A172 (cell line): ENCODE results near the gene PALD1. TPM values are rescaled to one million over a fixed set of nuclear protein-coding genes. Genes with fewer than 3 reads are reported as not detected.

ENCODE experiments used
- DNase-seq: peaks from one replicate; pipeline ENCODE4 v3.0.0-alpha.2; 2015; ENCODE audit warnings: low spot score
- total RNA-seq: library from RNA; depleted of rRNA; stranded (reverse); fragments of >200 nt; shearing (Covaris generic); gene quantifications from 2 replicates; pipeline ENCODE4 v1.2.3, GENCODE V29; 2014; rRNA removed

Gene PALD1
- 4.0 and 5.8 TPM in 2 replicates for total RNA-seq

DNA sequence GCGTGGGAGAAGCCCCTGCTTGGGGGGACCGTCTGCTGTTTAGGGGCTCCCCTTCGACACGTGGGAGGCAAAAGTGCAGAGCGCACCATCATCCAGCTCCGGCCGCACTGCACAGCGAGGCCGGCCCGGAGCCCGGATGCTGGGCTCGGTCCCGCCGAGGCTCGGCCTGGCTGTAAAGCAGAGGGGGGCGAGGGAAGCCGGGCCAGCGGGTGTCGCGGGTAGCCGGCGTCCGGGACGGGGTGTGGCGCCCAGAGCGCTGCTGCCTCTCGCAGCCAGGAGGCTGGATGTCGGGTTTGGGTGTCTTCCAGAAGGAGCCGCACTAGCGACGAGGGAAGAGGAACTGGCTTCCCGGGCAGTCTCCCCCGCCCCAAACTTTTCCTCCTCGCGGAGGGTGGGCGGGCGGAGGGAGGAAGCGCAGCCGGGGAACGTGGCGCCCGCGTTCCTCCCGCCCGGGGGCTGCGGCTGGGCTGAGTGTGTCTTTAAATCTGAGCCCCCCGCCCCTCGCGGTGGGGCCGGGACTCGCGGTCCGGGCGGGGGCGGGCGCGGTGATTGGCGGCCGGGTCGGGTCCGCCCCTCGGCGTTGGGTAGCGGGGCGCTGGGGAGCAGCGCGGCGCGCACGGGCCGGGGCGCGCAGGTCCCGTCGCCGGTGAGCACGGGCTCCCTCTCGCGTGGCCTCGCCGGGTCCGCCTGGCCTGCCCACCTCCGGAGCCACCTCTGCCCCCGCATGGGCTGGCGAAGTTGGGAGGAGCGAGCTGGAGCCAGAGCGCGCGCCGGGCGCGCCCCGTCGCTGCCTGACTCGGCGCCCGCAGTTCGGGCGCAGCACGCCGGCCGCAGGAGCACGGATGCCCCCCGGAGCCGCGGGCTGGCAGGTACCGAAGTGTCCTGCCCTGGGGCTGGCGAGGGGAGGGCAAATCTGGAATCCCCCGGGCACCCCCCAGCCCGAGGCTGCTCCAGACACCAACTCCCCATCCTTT is at the start of gene PALD1:
PALD1 (plus strand) TSS at position 577 of the 974 bp plus-strand sequence. CDS start 47,185 bp downstream, outside the sequence.
- peak; percentile 51 for DNase-seq

DNA sequence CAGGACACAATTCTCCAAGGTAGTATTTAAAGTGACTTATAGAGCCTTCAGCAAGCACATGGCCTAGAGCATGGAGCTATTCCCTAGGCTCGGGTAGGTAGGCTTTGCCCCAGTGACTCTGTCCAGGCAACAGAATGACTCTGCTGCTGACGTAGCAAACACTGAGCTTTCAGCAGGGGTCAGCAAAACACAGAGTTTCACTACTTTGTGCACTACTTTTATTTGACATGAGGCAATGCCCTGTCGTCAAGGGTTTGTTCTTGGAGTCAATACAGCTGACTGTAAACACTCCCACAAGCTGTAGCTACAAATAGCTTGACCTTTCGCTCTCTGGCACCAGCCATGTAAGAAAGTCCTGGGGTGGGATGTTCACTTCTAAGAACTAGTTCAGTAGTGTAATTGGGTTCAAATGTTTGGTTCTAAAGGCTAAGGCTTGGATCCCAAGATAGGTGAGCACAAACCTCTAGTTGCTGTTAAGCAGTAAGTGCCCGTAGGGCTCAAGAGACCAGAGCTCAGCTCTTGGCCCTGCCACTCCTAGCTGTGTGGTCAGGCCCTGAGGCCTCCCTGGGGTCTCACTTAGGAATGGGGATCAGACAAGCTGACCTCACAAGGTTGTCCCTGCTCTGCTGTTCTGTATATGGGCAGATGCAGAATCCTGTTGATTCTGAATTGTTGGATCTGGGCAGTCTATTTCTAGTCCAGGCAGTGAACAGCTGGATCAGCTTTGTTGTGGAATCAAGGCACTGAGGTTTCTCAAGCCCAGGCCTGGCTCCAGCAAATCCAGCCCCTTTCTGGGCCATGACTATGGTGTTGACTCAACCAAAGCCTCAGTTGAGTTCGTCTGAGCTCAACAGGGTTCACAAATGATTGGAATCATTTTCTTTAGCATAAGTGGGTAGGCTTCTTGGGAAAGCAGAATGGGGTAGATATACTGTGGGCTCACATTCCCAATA is 47.8 kb upstream of the PALD1 start:
- DNase-seq, result no peak

DNA sequence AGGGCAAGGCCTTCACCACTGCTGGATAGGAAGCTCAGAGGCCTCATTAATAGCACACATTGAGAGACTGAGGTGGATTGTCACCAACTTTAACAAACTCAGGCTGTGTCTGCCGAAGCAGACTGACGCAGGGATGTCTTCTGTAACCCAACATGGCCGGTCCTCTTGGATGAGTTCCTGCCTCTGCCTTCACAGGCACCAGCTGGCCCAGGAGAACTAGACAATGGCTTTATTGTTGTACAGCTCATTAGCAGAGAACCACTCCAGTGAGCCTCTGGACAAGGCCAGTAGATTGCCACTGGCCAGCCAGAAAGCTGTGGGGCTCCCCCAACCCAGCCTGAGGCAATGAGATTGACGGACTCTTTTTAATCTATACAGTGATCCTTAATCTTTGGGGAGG is 46.5 kb upstream of the PALD1 start:
- peak; percentile 12 for DNase-seq

DNA sequence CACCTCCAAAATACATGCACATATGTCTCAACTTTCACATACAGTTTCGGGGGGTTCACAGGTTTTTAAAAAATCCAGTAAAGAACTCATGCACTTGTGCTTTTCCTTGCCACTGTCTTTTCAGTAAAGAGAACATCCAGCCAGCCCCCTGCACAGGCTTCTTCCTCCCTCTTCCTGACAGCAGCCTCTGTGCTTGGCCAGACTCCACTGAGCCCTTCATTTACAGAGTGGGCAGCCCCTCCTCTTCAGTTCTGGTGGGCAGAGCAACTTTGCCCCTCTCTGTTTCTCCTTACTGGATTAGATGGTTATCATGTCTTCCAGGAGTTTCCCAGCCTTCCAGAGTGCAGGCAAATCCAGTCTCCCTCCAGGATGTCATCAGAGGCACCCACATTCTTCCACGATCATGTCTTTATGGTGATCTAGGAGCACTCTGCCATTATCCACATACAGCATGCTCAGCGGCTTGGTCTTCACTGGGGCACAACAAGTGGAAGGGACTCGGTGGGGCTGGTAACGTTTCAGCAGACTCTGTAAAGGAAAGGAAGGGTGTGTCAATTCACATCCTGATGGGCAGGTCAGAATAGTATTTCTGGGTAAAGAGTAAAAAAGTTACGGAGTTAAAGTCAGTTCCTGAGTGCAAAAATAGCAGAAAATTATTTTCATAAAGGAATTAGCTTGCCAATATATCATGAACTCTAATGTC is 45.9 kb upstream of the PALD1 start:
- no peak for DNase-seq

DNA sequence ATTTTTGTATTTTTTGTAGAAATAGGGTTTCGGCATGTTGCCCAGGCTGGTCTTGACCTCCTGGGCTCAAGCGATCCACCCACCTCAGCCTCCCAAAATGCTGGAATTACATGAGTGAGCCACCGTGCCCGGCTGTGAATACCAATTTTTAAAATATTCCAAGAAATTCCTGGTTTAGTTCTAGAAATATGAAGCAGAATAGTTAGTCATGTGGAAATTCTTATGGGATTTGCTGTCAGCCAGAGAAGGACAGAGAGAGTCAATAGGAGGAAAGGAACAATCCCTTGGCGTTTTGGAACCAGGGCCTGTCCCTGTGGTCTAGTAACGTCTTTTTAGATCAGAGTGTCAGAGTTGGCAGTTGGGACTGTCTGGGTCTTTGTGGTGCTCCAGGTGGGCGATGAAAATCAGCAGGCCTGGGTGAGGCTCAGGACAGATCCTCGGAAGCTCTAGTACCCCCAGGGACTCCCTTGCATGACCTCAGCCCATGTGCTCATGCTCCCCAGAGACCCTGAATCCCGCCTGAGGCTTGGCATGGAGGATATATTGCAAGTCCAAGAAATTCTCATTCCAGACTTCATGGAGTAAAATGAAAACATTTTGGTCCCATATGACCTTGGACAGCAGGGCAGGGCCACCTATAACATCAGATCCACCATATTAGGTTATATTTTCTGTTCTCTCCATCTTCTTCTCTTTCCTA is 44.8 kb upstream of the PALD1 start:
- no peak for DNase-seq

DNA sequence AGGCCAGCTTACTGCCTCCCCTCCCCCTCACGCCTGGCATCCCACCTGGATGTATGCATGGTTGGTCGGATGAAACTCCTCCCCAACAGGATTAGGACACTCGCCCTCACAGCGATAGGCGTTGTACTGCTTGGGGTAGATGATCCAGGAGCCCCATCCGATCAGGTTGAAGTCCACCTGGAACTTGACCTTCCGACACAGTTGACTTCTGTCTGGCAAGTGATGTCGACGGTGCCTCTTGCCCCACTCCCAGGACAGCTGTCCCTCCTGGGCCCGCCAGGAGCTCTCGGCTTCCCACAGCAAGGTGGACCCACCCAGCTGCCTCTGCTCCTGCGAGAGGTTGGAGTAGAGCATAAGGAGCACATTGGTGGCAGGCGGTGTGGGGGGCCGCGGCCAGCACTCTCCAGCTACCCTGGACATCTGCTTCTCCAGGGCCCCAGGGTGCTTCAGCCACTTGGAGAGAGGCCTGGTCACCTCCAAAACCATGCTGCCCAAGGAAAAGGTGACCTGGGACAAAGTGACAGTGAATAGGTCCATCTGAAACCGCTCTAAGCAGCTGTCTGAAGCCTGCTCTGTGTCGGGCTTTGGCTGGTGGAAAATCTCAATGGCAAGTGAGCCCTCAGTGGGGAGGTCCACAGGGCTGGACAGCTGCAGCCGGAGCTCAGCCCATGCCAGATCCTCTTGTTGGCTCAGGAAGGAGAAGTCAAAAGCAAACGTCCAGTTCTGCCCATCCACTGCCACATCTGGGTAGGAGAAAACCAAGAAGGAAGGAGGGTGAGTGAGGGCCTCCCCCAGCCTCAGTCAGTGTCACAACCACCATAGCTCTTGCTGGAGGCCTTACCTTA is 43.1 kb upstream of the PALD1 start:
- no peak for DNase-seq

DNA sequence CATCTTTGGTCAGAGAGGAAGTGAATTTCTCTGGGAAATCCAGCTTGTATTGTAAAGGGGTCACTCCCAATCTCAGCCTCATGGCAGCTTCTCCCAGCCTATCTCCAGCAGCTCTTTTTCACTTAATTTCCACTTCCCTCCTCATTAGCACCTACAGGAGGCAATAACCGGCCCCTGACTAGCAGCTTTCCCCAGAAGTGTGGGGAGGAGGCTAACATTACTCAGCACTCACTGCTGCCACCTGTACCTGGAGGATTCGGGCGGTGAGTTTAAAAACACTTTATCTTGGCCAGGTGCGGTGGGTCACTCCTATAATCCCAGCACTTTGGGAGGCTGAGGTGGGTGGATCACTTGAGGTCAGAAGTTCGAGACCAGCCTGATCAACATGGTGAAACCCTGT is 40.8 kb upstream of the PALD1 start:
- no peak for DNase-seq

DNA sequence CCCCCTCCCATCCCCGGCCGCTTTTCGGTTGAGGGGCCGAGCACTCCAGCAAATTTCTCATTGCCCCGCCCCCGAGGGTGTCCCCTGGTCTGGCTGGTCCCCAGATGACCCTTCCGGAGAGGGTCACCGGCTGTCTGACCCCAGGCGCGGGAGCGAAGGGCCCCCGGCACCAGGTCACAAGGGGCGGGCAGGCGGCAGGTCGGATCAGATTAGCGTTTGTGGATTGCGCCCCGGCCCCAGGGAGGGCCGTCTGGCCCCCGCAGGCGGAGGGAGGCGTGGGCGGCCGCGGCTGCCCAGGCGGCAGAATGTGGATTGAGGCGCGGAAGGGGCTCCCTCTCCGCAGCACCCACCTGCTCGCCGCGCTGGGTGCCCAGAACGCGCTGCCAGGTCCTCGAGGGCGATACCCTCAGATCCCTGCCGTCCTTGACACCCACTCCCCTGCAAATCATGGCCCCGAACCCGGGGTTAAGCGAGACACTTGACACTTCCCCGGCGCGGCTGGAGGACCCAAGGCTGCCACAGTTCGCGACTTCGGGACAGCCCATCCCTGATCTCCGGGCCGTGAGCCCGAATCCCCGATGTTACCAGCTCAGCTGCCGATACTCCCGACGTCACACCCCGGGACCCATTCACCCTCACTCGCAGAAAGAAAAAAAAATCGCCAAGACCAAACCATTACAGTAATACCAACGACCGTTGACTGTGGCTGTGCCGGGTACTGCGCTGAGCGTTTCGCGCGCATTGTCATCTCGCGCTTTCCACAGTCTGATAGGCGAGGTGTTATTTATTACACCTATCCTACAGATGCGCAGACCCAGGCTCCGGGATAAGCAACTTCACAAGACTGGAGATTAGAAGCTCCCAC is 38.0 kb upstream of the PALD1 start:
- no peak for DNase-seq

DNA sequence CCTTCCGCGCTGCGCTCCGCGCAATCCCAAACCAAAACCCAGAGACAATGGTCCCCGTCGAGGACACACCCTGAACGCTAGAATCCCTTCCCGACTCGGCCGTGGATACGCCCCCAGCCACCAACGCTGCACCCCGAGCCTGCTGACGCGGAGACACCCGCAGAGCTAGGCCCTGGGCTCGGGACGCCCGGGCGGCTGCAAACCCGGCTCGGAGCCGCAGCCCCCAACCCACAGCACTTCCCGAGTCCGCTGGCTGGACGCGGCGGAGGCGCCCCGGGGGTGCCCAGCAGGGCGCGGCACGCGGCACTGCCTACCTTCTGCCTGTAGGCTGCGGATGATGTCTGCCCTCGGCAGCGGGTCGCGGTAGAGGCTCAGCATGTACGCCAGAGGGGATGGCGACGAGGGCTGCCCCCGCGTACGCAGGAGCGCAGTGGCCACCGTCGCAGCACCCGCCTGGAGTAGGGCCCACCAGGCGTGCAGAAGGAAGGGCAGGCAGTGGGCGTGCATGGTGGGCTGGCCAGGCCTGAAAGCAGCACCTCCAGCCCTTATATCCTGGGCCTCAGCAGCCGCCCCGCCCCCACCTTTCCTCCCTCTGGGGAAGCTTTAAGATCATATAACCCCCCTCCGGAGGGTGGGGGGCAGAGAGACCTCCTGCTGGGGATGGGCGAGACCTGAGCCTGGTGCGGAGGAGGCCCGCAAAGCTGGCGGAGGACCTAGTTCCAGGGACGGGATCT is 37.2 kb upstream of the PALD1 start, which contains the start of gene NODAL:
NODAL (minus strand) TSS at position 521 of the 734 bp plus-strand sequence; CDS start at position 507, 14 bp downstream.
- no peak for DNase-seq

DNA sequence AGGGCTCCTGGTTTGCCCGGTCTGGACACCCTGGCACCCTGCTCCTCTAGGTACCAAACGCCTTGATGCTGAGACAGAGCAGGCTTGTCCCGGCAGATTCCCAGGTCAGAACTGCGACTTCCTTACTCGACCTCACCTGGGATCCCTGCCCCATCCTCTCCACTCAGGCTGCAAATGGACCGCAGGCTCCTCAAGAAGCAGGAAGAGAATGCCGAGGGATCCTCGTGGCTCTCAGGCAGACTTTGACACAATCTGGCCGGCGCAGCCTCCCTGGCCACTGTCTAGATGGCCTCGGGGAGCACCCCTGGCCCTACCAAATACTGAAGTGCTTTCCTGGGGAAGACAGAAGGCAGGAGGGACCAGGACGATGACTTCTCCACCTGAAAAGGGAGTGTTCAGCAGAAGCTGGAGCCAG is 36.7 kb upstream of the PALD1 start:
- DNase-seq, result no peak

DNA sequence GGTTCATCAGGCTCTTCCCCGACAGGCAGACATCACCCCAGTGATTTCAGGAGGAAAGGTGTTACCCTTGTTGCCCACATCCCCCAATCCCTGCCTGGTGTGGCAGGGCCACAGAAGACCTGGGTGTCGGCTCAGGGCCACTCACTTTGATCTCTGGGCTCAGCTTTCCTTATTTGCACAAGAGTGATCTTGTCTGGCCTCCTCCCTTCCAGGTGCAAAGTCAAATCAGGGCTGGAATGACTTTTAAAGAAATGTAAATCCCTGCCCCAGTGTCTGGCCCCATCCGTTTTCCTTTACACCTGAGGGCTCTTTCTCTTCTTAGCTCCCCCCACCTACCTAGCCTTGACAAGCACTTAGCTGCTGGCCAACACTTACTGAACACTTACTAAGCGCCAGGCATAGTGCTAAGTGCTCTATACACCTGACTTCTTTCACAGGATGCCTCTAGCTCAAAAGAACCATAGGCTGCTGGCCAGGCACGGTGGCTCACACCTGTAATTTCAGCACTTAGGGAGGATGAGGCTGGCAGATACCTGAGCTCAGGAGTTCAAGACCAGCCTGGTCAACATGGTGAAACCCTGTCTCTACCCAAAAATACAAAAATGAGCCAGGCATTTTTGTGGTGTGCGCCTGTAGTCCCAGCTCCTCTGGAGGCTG is 36.1 kb upstream of the PALD1 start:
- DNase-seq, result no peak

DNA sequence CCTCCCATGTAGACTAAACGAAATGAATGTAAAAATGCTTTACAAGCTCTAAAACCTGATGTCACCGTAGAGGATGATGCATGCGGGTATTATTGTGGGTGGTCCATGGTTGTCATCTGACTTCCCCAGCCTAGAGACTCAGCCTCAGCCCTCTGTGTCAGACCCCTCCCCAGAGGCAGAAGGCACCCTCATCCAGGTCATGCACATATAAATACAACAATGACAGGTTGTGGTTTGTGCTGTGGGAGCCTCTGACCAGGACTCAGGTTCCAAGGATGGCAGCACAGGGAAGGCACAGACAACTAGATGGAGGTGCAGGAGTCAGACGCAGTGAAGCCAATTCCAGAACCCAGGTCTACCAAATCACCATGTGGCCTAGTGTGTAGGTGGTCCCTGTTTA is 33.8 kb upstream of the PALD1 start:
- no peak for DNase-seq

DNA sequence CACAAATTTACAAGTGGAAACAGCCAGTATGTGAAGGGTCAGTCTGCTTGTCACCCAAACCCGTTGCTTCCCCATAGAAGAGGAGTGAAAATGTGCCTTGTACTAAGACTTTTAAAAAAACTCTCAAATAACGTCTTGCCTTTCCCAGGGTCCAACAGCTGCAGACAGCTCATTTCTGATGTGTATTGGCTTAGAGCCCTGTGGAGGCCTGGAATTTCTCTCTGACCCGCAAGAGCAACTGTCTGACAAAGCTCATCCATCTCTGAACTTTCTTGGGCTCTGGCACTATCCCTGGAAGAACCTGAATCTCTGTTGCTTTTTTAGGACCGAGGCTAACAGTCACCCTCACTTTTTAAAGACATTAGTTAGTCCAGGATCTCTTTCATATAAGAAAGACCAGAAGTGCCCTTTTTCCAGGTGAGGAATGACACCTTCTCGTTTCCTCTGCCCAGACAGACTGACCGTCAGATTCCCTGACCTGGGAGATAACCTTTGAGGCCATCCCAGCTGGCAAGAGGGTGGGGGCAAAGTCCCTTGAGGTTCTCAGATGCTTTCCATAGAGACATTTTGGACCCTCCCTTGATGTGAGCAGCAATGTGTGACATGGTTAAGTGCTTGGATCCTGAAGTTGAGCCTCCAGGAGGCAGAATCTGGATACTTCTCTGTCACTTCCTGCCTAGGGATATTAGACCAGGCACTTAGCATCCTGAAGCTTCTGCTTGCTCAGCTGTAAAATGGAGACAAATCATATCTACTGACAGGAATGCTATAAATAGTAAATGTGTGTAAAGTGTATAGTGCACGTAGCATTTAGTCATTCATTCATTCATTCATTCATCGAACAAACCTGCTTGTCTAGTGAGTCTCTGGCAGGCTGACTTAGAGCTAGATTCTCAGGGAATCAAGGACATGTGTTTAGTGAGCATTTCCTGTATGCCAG is 32.6 kb upstream of the PALD1 start:
- DNase-seq, result no peak

DNA sequence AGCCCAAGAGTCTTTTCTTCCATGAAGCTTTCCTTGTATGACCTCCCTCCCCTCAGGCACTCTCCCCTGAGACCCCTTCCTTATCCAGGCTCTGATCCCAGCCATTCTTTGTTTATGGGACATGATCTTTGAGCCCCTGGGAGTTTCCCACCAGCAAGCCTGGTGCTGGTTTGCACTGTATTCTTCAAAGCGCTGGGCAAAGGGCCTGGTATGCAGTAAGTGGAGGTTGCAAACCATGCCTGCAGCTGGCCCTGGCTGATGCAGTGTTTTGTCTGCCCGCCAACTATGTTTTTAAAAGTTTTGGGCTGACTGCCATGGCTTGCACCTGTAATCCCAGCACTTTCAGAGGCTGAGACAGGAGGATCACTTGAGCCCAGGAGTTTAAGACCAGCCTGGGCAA is 30.3 kb upstream of the PALD1 start:
- no peak for DNase-seq

DNA sequence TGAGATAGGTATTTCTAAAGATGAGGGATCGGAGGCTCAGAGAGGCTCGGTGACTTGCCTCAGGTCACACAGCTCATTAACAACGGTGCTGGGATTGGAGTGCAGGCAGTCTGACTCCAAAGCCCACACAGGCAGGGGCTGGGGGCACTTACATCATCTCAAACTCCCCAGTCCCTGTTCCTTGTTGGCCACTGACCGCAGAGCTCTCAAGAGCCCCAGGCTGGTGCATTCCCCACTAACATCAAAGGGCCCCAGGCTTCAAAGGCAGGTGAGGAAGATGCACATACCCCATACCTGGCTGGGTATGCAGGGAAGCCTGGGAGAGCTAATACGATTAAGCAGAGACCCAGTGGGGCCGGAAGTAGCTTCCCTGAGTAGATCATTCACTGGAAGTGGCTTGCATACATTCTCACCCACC is 23.3 kb upstream of the PALD1 start:
- DNase-seq, result no peak

DNA sequence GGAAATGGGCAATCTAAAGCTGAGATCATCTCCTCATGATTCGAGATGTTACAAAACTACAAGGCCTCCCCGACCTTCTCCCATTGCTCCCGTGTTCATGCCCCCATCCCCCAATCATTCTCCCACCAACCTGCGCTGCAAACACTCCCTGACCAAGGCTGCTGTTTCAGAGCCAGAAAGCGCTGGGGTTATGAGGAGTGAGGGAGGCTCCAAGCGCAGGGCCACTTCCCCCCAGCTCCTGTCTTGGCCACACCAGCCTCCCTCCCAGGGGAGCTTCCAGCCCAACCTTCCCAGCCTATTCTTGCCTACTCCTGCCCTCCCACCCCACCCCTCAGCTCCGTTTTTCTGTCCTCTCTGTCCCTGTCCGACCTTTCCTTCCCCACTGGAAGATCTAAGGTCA is 22.4 kb upstream of the PALD1 start:
- DNase-seq, result no peak
